ENCODE data around the gene CCPG1.
"Not testable (repeated sequence)": the region's sequence is repeated elsewhere in the genome, so short reads cannot be mapped to it uniquely, and the experiment has no call there.

- TF ChIP-seq ZNF512 (CRISPR knock-in tag; IDR thresholded peaks at IDR 0.05; ENCODE audit: borderline replicate concordance); ZNF281 (CRISPR knock-in tag; IDR thresholded peaks at IDR 0.05); CTCF (IDR thresholded peaks at IDR 0.05); USF2 (CRISPR knock-in tag; IDR thresholded peaks at IDR 0.05); EMX1 (CRISPR knock-in tag; IDR thresholded peaks at IDR 0.05); JUN (CRISPR knock-in tag; IDR thresholded peaks at IDR 0.05); E2F1 (CRISPR knock-in tag; IDR thresholded peaks at IDR 0.05); MYBL2 (CRISPR knock-in tag; IDR thresholded peaks at IDR 0.05); SMAD3 (CRISPR knock-in tag; IDR thresholded peaks at IDR 0.05; ENCODE audit: borderline replicate concordance): not testable (repeated sequence)
These were observed 8.1 kb downstream of the CCPG1 start for GRCh38 chr15:55400050-55400449.
